ENCODE data around the gene MUC2. TPM values are rescaled to one million over a fixed set of nuclear protein-coding genes. Genes with fewer than 3 reads are reported as not detected.

Gene MUC2
- total RNA-seq, 2 experiments from 2014 or later: not detected

- CTCF ChIA-PET (ENCODE audit: unreplicated experiment): no interaction called here
- Histone ChIP-seq H3K4me2 (ENCODE audit: low read length) (no peak overlapping the region), H3K27ac (ENCODE audit: low read depth, low read length, poor library complexity, severe bottlenecking) (no peak overlapping the region), H3K4me1 (ENCODE audit: insufficient read depth, low read length, poor library complexity, severe bottlenecking) (no peaks in the 10 kb centered on the region), H3K79me2 (ENCODE audit: insufficient read depth, low read depth, low read length) (no peaks in the 10 kb centered on the region), H3K36me3 (ENCODE audit: insufficient read depth, low read length) (no peaks in the 10 kb centered on the region), H3K9me2 (ENCODE audit: insufficient read depth, low read length) (no peaks in the 10 kb centered on the region), H3K9me3 (ENCODE audit: low read length) (no peaks in the 10 kb centered on the region), H4K20me1 (ENCODE audit: insufficient read depth, low read length) (no peaks in the 10 kb centered on the region), H2AFZ (ENCODE audit: low read length) (no peak overlapping the region), H3K4me3 (ENCODE audit: low read depth, low read length, poor library complexity, severe bottlenecking) (no peak overlapping the region)
- no TSS peak for BruUV-seq (replicated peaks)
- POLR2A ChIA-PET: no interaction called here
- TF ChIP-seq EZH2phosphoT487 (IDR thresholded peaks at IDR 0.05; ENCODE audit: borderline replicate concordance, low read depth, low read length): no peak
- no peak for TF ChIP-seq CTCF (conservative IDR thresholded peaks at IDR 0.05; ENCODE audit: low read length)
- no peak for DNase-seq (ENCODE audit: low spot score)
- intact Hi-C loops (cut with micrococcal nuclease; ENCODE audit: unreplicated experiment): no loop called here
These were observed 45.6 kb upstream of the MUC2 start for GRCh38 chr11:1029051-1029450.

- Histone ChIP-seq H3K9me2 (ENCODE audit: insufficient read depth, low read length) (no peaks in the 10 kb centered on the region), H4K20me1 (ENCODE audit: insufficient read depth, low read length) (no peaks in the 10 kb centered on the region), H2AFZ (ENCODE audit: low read length) (no peak overlapping the region), H3K4me2 (ENCODE audit: low read length) (no peak overlapping the region), H3K4me3 (ENCODE audit: low read depth, low read length, poor library complexity, severe bottlenecking) (no peak overlapping the region), H3K9me3 (ENCODE audit: low read length) (no peaks in the 10 kb centered on the region), H3K27ac (ENCODE audit: low read depth, low read length, poor library complexity, severe bottlenecking) (no peak overlapping the region), H3K79me2 (ENCODE audit: insufficient read depth, low read depth, low read length) (no peaks in the 10 kb centered on the region), H3K36me3 (ENCODE audit: insufficient read depth, low read length) (no peaks in the 10 kb centered on the region), H3K4me1 (ENCODE audit: insufficient read depth, low read length, poor library complexity, severe bottlenecking) (no peaks in the 10 kb centered on the region)
- TF ChIP-seq EZH2phosphoT487 (IDR thresholded peaks at IDR 0.05; ENCODE audit: borderline replicate concordance, low read depth, low read length): no peak
- CTCF ChIA-PET (ENCODE audit: unreplicated experiment): no interaction called here
- no TSS peak for BruUV-seq (replicated peaks)
- intact Hi-C loops (cut with micrococcal nuclease; ENCODE audit: unreplicated experiment): no loop called here
- POLR2A ChIA-PET: no interaction called here
- DNase-seq (ENCODE audit: low spot score): no peak
These were observed 45.0 kb upstream of the MUC2 start for GRCh38 chr11:1029654-1030053.

DNA sequence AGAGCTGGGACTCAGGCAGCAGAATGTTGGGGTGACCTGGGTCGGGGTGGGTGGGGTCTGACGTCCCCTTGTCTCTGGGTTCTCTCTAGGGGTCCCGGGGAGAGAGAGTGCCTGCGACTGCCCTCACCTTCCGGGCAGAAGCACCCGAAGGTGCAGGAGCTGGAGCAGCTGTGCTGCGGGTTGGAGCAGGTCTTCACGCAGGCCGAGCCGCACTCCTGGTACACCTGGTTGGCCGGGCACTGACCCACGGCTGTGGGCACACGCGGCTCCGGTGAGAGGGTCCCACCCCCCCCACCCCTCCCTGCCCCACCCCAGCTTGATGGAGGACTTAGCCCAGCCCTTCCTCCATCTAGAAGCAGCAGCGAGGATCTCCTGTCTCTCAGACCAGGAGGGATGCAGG is 44.6 kb upstream of the MUC2 start:
- no TSS peak for BruUV-seq (replicated peaks)
- intact Hi-C loops (cut with micrococcal nuclease; ENCODE audit: unreplicated experiment): no loop called here
- H3K36me3 ChIP-seq (ENCODE audit: insufficient read depth, low read length): no peaks in the 10 kb centered on the region
- ChIA-PET POLR2A (no interaction called here), CTCF (ENCODE audit: unreplicated experiment) (no interaction called here)
- no peak overlapping the region for H3K27ac ChIP-seq (ENCODE audit: low read depth, low read length, poor library complexity, severe bottlenecking)
- H2AFZ ChIP-seq (ENCODE audit: low read length): no peak overlapping the region
- no peak overlapping the region for H3K4me2 ChIP-seq (ENCODE audit: low read length)
- no peaks in the 10 kb centered on the region for H3K79me2 ChIP-seq (ENCODE audit: insufficient read depth, low read depth, low read length)
- H4K20me1 ChIP-seq (ENCODE audit: insufficient read depth, low read length): no peaks in the 10 kb centered on the region
- no peak for DNase-seq (ENCODE audit: low spot score)
- TF ChIP-seq CTCF (conservative IDR thresholded peaks at IDR 0.05; ENCODE audit: low read length) (no peak), EZH2phosphoT487 (IDR thresholded peaks at IDR 0.05; ENCODE audit: borderline replicate concordance, low read depth, low read length) (no peak)
- no peaks in the 10 kb centered on the region for H3K9me2 ChIP-seq (ENCODE audit: insufficient read depth, low read length)
- H3K4me3 ChIP-seq (ENCODE audit: low read depth, low read length, poor library complexity, severe bottlenecking): no peak overlapping the region
- H3K9me3 ChIP-seq (ENCODE audit: low read length): no peaks in the 10 kb centered on the region
- H3K4me1 ChIP-seq (ENCODE audit: insufficient read depth, low read length, poor library complexity, severe bottlenecking): no peaks in the 10 kb centered on the region
